ENCODE data around the gene GPR37L1.
"Not testable (repeated sequence)": the region's sequence is repeated elsewhere in the genome, so short reads cannot be mapped to it uniquely, and the experiment has no call there.

GPR37L1 gene

GRCh38 chr1:202171292-202172014 lies 48.7 kb downstream of the GPR37L1 start:
- no peak for DNase-seq

DNA sequence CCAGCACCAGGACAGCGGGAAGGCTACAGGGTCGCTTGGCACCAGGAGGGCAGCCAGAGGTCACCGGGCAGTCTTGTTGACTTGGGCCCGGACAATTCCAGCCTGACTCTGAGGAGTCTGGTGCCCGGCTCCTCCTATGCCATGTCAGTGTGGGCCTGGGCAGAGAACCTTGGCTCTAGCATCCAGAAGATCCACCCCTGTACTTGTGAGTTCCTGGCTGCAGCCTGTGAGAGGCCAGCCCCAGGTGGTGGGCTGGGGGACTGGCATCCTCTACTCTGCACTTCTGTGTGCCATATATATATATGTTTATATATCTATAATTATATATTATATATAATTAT lies 49.3 kb downstream of the GPR37L1 start:
- DNase-seq, result no peak

- no peak for DNase-seq
Observed at GRCh38 chr1:202173993-202174392, 51.3 kb downstream of the GPR37L1 start.

GRCh38 chr1:202176949-202177927 lies 54.5 kb downstream of the GPR37L1 start:
- no peak for DNase-seq

DNA sequence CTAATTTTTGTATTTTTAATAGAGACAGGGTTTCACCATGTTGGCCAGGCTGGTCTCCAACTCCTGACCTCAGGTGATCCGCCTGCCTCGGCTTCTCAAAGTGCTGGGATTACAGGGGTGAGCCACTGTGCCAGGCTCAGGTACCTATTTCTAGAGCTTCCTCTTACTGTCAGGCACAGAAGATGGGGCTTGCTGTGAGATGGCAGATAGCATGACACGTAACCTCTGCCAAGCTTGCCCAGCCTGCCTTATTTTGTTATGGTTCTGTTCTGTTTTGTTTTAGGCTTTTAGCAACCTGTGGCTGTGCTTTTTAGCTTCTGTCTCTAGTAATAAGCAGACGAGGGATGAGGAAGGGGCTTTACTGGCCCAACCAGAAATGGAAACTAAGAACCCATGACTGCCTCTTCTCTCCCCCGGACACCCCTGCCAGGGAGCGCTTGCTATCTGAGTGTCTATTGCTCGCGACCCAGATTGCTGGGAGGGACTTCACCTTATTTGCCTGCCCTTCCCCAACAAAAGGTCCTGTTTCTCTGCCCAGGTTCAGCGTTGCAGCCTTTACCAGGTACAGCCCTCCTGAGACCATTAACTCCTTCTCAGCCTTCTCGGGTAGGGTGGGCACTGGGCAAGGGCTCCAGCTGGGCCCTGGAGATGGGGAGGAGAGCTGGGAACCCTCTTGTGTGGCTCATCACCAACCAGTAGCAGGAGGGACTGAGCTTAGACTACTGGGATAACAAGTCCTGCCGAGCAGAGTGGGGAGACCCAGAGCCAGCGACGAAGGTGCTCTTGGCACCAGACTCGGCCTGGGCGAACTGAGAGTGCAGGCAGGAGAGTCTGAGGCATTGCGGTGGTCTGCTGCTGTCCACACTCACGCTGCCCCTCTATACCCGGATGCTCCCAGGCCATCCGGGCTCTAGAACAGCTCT lies 57.4 kb downstream of the GPR37L1 start:
- no peak for DNase-seq

DNA sequence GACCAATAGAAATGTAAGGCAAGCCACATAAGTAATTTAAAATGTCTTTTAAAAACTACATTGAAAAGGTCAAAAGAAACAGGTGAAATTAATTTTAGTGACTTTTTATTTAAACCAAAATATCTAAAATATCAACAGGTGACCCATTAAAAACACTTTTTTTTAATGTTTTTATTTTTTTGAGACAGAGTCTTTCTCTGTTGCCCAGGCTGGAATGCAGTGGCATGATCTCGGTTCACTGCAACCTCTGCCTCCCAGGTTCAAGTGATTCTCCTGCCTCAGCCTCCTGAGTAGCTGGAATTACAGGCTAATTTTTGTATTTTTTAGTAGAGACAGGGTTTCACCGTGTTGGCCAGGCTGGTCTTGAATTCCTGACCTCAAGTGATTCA lies 58.0 kb downstream of the GPR37L1 start:
- DNase-seq, result not testable (repeated sequence)

DNA sequence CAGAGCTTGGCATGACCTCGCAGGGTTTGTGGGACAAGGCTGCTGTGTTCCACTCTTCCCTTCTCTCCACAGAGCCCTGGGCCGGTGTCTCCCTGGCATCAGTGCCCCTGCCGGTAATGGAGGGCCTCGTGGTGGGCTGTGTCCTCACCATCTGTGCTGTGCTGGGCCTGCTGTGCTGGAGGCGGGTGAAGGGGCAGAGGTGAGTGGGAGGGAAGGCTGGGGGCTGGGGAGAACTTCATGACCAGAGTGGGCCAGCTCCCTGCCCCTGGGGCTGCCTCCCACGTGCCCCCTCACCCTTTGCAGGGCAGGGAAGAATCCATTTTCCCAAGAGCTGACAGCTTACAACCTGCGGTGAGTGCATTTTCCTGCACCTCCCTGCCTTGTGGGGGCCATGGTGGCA lies 58.9 kb downstream of the GPR37L1 start:
- no peak for DNase-seq

DNA sequence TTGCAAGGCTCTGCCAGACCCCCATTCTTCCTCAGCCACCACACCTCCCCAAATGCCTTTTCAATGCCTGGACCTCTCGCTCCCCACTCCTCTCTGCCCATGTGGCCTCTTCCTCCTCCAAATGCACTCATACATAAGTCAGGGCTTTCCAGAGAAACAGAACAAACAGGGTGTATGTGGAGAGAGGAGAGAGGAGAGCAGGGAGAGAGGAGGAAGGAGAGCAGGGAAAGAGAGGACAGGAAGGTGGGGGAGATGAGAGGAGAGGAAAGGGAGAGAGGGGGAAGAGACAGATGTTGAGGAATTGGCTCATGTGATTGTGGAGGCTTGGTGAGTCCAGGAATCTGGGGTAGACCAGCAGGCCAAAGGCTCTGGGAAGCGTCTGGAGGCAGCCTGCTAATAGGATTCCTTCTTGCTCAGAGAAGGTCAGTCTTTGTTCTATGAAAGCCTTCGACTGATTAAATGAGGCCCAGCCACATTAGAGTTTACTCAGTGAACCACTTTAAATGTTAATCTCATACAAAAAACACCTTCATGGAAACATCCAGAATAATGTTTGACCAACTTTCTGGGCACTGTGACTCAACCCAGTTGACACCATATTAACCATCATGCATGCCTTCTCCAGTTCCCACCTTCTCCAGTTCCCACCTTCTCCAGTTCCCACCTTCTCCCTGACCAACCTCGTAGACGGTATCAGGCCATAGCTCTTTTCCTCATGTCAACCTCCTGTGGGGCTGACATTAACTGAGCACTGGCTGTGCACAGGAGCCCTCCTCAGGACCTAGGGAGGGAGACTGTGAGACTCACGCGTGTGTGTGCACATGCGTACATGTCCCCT lies 59.5 kb downstream of the GPR37L1 start:
- no peak for DNase-seq
